ENCODE results near the gene NUP210L.

NUP210L gene

DNA sequence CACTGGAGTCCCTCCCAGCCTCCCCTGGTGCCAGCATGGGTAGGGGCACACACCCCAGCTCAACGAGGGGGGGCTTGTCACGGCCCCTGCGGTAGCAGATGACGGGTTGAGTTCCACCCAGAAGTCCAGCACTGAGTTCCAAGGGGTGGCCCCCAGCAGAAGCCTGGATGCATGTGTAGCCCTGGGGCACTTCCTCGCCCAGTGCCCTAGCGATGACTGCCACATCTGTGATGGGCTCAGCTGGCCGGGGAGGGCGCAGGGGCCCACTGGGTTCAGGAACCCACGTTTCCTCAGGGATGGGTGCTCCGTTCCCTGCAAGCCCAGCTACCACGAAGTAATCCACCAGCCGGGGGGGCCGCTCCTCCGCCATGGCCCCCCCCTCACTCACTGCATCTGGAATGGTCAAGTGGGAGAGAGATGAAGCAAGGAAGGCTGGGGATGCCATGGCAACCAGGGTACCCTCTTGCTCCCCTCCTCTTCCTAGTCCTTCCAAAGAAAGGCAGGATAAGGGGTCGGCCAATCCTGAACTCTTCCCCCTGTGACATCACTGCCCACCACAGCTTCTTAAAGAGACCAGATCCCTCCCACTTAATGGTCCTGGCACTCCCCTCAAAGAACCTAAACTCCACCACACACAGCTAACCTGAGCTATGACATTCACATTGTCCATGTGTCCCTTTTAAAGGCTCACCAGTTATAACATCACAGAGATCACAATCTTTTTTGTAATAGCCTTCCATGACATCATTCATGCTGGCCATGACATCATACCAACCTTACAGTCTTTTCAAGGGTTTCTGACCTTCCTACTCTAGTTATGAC is 210.7 kb downstream of the NUP210L start:
- no peak for DNase-seq (ENCODE audit: low read depth)
- no peak for TF ChIP-seq CTCF (IDR thresholded peaks at IDR 0.05; ENCODE audit: low read depth, low read length, missing control alignments)
- no peak overlapping the region for H3K4me3 ChIP-seq (ENCODE audit: low read depth, low read length)
- in situ Hi-C loops (cut with HindIII; ENCODE audit: low sequenced_read_pairs): no loop called here

DNA sequence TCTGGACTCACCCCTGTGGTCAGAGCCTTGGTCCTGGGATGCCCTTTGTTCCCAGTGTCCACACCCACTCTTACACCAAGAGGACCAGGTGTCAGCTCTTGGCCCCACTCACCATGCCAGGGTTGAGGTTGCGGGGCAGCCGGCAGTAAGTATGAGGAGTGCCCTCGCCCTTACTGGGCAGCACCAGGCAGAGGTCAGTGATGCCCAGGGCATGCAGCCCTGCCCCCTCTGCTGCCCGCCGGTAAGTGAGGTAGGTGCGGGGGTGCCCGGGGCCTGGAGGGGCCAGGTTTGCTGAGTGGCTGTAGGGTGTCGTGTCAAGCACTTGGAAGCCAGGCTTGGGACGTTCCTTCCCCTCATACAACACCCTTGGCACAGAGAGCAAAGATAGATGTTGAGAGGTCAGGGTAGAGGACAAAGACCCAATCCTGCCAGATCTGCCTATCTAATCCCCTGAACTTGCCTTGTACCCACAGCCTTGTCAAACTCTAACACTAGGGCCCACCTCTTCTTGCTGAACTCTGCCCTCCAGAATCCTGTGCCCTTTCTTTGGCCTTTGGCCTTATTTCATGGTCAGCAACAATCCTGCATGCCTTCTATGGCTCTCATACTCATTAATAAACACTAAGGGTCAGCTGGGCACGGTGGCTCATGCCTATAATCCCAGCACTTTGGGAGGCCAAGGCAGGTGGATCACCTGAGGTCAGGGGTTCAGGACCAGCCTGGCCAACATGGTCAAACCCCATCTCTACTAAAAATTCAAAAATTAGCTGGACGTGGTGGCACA is 211.9 kb downstream of the NUP210L start:
- TF ChIP-seq CTCF (IDR thresholded peaks at IDR 0.05; ENCODE audit: low read depth, low read length, missing control alignments): no peak
- DNase-seq (ENCODE audit: low read depth): no peak
- H3K4me3 ChIP-seq (ENCODE audit: low read depth, low read length): no peak overlapping the region
- in situ Hi-C loops (cut with HindIII; ENCODE audit: low sequenced_read_pairs): no loop called here
